Right lobe of liver (tissue), 6 donors: Measurements from ENCODE around the gene PLLP. TPM values are rescaled to one million over a fixed set of nuclear protein-coding genes. Genes with fewer than 3 reads are reported as not detected.
A peak's percentile ranks its signal among the peaks of the same experiment; 100 is the strongest.

Source experiments
- ATAC-seq, 4 donors: fragments of 200-7000 bp; cut with Tn5 transposase; one replicate each; pipeline ENCODE4 v1.9.1; 2020; ENCODE audit warnings: mild to moderate bottlenecking in 4 of 4, moderate library complexity in 4 of 4
- DNase-seq, 3 donors: peaks; one replicate each; pipeline ENCODE4 v3.0.0-alpha.2; 2020
- H3K27ac ChIP-seq, 3 donors: fragments of 200-600 bp; one replicate each; pipeline ENCODE4 v1.8.0; 2022
- H3K27me3 ChIP-seq, 2 donors: fragments of 200-600 bp; one replicate each; pipeline ENCODE4 v1.8.0; 2022
- H3K36me3 ChIP-seq, 4 donors: fragments of 200-600 bp; sonication (generic) in 1 of 4; one replicate each; pipeline versions ENCODE4 v1.5.1 to v1.8.0; 2017 to 2022; ENCODE audit warnings: control low read depth in 1 of 4
- H3K4me1 ChIP-seq, 4 donors: fragments of 200-600 bp; sonication (generic) in 1 of 4; one replicate each; pipeline versions ENCODE4 v1.5.1 to v1.8.0; 2017 to 2022; ENCODE audit warnings: control low read depth in 1 of 4
- H3K4me3 ChIP-seq, 3 donors: fragments of 200-600 bp; one replicate each; pipeline ENCODE4 v1.8.0; 2022
- H3K9me3 ChIP-seq, 4 donors: fragments of 200-600 bp; sonication (generic) in 1 of 4; one replicate each; pipeline versions ENCODE4 v1.5.1 to v1.8.0; 2017 to 2022; ENCODE audit warnings: control low read depth in 1 of 4
- POLR2A ChIP-seq: fragments of 450-650 bp; IDR thresholded peaks from one replicate; pipeline ENCODE4 v1.6.1; 2017; ENCODE audit warnings: antibody characterized with exemption, mild to moderate bottlenecking
- WGBS: methylation state at CpG from one replicate; pipeline ENCODE4 v1.1.6; 2018; ENCODE audit warnings: low coverage, low lambda C conversion rate; ENCODE audit not compliant: insufficient coverage; ENCODE audit errors: missing lambda C conversion rate; 5-methylcytosine and 5-hydroxymethylcytosine counted together
- intact Hi-C, 2 donors: fragments of 100-400 bp; cut with DNase I; formaldehyde crosslinking; loops; one replicate each; pipeline versions ENCODE4 v1.11.2 to v1.14.1; 2022
- total RNA-seq, 6 experiments: library from RNA; depleted of rRNA in 2 of 6; stranded (reverse); fragments of >200 nt in 2 of 6; fragmentation: NEBNext Ultra II Directional in 3 of 6; extraction: Animal tissue kit (Norgen Biotek cat#: 25700) in 3 of 6; gene quantifications; one replicate each; pipeline versions ENCODE4 v1.1.0 to v1.2.4, GENCODE V29; 2016 to 2023
- TF ChIP-seq, protein P1 (sequence below), 4 donors: fragments of 200-600 bp in 3 of 4; fragments of 450-650 bp in 1 of 4; IDR thresholded peaks; one replicate each; pipeline versions ENCODE4 v1.5.1 to v1.8.0; 2016 to 2022; ENCODE audit warnings: antibody characterized with exemption in 4 of 4, mild to moderate bottlenecking in 2 of 4
- donor health status: DM: no; HTN: yes; CAD: no.
- donor health status: DM: no; HTN: no; CAD: no.
- donor health status: DM: no; HTN: no; CAD: no.
- donor health status: DM: no; HTN: yes; CAD: no.
- donor health status: DM: no; HTN: yes; CAD: no.

PLLP gene
- total RNA-seq, 6 experiments from 2014 or later = 2.1 to 7.4 (median 3.8) TPM

DNA sequence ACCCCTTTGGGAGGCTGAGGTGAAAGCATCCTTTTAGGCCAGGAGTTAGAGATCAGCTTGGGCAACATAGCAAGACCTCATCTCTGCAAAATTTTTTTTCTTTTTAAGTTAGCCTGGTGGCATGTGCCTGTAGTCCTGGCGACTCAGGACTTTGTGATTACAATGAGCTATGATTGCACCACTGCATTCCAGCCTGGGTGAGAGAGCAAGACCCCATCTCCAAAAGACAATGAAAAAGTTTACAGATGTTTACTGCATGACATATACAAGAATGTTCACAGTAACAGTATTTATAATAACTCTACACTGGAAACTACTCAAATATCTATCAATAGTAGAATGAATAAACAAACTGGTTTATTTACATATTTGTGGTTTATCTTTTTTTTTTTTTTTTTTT, 41.0 kb upstream of the PLLP start:
- H3K9me3 ChIP-seq = no peaks in the 10 kb centered on the region
- no peaks in the 10 kb centered on the region for H3K27me3 ChIP-seq
- H3K4me3 ChIP-seq = no peak overlapping the region
- no peaks in the 10 kb centered on the region for H3K4me1 ChIP-seq
- TF ChIP-seq POLR2A = no peak
- TF ChIP-seq, protein P1, sequence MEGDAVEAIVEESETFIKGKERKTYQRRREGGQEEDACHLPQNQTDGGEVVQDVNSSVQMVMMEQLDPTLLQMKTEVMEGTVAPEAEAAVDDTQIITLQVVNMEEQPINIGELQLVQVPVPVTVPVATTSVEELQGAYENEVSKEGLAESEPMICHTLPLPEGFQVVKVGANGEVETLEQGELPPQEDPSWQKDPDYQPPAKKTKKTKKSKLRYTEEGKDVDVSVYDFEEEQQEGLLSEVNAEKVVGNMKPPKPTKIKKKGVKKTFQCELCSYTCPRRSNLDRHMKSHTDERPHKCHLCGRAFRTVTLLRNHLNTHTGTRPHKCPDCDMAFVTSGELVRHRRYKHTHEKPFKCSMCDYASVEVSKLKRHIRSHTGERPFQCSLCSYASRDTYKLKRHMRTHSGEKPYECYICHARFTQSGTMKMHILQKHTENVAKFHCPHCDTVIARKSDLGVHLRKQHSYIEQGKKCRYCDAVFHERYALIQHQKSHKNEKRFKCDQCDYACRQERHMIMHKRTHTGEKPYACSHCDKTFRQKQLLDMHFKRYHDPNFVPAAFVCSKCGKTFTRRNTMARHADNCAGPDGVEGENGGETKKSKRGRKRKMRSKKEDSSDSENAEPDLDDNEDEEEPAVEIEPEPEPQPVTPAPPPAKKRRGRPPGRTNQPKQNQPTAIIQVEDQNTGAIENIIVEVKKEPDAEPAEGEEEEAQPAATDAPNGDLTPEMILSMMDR (IDR thresholded peaks at IDR 0.05) = no peak
- intact Hi-C loops = no loop called here
- H3K27ac ChIP-seq = no peak overlapping the region
- ATAC-seq (no peak), DNase-seq (no peak)
- 57% methylated on average over 1 of the region's 1 CpG for WGBS
- H3K36me3 ChIP-seq = no peaks in the 10 kb centered on the region

DNA sequence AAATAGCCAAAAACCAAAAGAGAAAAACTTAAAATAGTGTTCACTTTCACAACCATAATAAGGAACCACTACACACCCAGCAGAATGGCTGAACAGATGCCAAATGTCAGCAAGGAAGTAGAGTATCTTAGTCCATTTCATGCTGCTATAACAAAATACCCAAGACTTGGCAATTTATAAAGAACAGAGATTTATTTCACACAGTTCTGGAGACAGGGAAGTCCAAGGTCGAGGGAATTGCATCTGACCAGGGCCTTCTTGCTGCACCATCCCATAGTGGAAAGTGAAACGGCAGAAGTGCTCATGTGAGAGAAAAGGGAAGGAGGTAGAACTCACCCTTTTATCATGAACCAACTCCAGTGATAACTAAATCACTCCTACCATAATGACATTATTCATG, 40.3 kb upstream of the PLLP start:
- H3K36me3 ChIP-seq = no peaks in the 10 kb centered on the region
- TF ChIP-seq POLR2A = no peak
- TF ChIP-seq, protein P1 (IDR thresholded peaks at IDR 0.05) = no peak
- 45% methylated on average over 2 of the region's 2 CpGs for WGBS
- no peak overlapping the region for H3K27ac ChIP-seq
- ATAC-seq = peak in 2 of 4 donors; percentile 21 to 37
- DNase-seq = no peak
- intact Hi-C loops = no loop called here
- no peaks in the 10 kb centered on the region for H3K9me3 ChIP-seq
- H3K4me3 ChIP-seq = no peak overlapping the region
- H3K4me1 ChIP-seq = no peaks in the 10 kb centered on the region
- H3K27me3 ChIP-seq = no peaks in the 10 kb centered on the region

DNA sequence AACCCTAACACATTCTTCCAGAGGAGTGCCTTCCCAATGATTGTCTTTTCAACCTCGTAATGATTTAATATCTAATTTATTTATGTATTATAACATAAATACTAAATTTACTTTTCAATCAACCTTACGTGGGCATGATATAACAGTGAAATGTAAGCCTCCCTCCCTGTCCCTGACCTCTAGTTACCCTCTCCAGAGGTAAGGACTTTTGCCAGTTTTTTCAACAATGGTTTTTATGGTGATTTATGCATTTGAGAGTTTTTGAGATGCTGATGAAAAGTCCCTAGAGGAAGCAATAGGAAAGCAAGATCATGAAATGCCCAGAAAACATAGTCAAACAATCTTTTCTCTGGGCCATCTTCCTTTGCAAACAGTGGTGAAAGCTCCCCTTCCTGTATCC, 35.2 kb upstream of the PLLP start:
- 76% methylated on average over 2 of the region's 2 CpGs for WGBS
- no peak for TF ChIP-seq POLR2A
- TF ChIP-seq, protein P1 (IDR thresholded peaks at IDR 0.05) = no peak
- ATAC-seq (no peak), DNase-seq (no peak)
- intact Hi-C loops = loop anchor here in 1 of 2 donors (10.0 kb wide), 1 partner anchor 195 kb away; no protein-coding TSS in a partner anchor
- Histone ChIP-seq H3K9me3 (no peaks in the 10 kb centered on the region), H3K27ac (no peak overlapping the region), H3K27me3 (no peaks in the 10 kb centered on the region), H3K4me3 (no peak overlapping the region), H3K4me1 (peaks cover 0 to 2% (median 0%) of the 10 kb centered on the region in 4 donors), H3K36me3 (no peaks in the 10 kb centered on the region)

DNA sequence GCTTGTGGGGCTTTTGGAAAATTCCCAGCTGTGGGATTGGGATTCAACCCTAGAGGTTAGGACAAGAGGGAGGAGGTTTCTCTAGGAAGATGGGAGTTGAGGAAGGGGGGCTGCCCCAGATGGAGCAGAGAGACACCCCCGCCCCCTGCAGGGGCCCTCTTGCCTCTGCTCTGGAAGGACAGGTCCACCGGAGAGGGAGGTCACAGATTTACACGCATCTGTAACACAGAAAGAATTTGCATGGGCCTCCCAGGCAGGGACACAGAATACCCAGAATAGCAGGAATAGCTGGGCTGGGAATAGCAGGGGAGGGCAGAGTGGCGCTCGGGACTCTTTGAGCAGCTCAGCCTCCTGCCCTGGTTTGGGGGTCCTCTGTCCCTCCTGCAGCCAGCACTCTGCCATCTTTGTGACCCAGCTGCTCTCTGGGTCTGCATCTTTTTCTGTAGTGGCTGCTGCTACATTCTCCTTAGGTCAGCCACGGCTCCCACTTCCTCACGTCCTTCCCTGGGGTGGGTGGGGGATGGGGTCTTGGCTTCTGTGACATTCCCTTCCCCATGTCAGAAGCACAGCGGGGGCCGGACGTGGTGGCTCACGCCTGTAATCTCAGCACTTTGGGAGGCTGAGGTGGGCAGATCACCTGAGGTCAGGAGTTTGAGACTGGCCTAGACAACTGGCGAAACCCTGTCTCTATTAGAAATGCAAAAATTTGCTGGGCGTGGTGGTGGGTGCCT, 33.9 kb upstream of the PLLP start:
- ATAC-seq = no peak
- intact Hi-C loops = loop anchor here in 1 of 2 donors (10.0 kb wide), 1 partner anchor 196 kb away; no protein-coding TSS in a partner anchor

More for the DNA sequence above, 33.9 kb upstream of the PLLP start:
- WGBS = 82% methylated on average over 3 of the region's 13 CpGs
- Histone ChIP-seq H3K36me3 (no peaks in the 10 kb centered on the region), H3K4me1 (peaks cover 0 to 7% (median 0%) of the 10 kb centered on the region in 4 donors), H3K27me3 (no peaks in the 10 kb centered on the region), H3K27ac (no peak overlapping the region), H3K4me3 (no peak overlapping the region), H3K9me3 (no peaks in the 10 kb centered on the region)
- no peak for TF ChIP-seq POLR2A
- TF ChIP-seq, protein P1 (IDR thresholded peaks at IDR 0.05) = no peak
- DNase-seq = no peak
